GM12801 (cell line): ENCODE data around the gene SCD5.

Source experiments
- TF ChIP-seq, protein P1 (sequence below): IDR thresholded peaks from one replicate; pipeline ENCODE4 v1.5.1; 2011; ENCODE audit warnings: control low read depth; ENCODE audit not compliant: insufficient read length; ENCODE audit errors: extremely low read depth

SCD5 gene

DNA sequence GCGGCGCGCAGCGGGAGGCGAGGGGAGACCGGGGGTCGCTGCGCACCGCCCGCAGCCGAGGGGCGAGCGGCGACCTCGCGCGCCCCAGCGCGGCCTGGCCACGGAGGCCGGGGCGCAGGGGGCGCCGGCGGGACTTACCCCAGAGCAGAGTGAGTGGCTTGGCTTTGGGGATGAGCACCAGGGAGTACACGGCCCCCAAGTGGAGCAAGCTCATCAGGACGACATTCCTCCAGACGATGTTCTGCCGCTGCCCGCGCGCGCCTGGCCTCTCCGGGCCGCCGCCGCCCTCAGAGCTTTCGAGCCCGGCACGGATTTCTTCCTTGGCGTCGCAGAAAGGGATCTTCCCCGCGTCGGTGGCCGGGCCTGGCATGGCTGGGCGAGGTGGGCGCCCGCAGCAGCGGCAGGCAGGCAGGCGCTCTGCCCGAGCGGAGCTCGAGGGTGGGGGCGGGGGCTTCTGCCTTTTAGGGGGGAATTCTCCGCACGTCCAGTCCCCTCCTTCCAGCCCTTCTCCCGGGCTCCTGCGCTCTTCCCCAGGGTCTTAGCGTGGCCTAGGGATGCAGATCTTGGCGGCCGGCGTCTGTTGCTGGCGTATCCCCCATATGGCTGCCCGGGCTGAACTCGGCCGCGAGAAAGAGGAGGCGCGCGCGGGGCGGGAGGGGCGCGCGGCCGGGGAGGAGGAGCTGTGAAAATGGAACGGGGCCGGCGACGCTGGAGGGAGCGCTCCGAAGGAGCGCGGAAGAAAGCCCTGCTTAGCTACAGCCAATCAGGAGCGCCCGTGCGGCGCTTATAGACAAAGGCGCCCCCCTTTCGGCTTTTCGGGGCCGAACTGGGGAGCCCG is at the start of gene SCD5:
Gene SCD5, minus strand, starts transcription at position 629 of the 838 bp plus-strand sequence. Its CDS starts 259 bp downstream, at position 370.
- TF ChIP-seq, protein P1, sequence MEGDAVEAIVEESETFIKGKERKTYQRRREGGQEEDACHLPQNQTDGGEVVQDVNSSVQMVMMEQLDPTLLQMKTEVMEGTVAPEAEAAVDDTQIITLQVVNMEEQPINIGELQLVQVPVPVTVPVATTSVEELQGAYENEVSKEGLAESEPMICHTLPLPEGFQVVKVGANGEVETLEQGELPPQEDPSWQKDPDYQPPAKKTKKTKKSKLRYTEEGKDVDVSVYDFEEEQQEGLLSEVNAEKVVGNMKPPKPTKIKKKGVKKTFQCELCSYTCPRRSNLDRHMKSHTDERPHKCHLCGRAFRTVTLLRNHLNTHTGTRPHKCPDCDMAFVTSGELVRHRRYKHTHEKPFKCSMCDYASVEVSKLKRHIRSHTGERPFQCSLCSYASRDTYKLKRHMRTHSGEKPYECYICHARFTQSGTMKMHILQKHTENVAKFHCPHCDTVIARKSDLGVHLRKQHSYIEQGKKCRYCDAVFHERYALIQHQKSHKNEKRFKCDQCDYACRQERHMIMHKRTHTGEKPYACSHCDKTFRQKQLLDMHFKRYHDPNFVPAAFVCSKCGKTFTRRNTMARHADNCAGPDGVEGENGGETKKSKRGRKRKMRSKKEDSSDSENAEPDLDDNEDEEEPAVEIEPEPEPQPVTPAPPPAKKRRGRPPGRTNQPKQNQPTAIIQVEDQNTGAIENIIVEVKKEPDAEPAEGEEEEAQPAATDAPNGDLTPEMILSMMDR, result no peak

DNA sequence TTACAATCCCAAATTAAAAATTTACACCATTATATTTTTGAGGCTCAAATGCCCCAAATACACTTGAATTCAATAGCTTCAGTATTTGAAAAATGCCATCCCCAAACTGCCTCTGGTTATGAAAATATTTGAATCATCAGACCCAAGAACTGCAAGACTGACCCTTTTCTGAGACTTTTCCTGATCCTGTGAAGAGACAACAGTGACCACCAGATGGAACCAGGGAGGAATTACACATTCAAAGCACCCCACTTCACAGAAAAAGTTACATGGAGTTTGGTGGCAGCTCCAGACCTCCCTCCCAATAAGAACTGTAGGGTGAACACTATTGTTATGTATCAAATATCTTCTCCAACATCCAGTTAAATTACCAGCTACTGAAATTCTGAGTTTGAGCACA is 44.0 kb upstream of the SCD5 start:
- TF ChIP-seq, protein P1, result no peak

DNA sequence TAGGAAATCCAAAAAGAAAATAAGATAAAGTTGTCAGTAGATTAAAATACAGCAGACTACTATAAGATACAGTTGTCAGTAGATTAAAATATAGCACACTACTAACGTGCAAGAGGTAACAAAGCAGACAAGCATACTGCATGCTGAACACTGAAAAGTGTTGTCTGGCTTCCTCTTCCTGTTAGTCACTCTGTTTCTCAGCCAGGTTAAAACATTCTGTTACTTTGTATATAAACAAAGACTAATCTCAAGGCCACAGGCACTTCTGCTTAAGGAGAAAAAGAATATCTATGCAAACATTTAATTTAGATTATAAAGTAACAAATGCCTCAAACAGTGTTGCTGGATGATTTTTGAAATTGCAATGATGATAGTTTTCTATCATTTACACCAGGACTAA is 41.0 kb upstream of the SCD5 start:
- TF ChIP-seq, protein P1, result no peak

DNA sequence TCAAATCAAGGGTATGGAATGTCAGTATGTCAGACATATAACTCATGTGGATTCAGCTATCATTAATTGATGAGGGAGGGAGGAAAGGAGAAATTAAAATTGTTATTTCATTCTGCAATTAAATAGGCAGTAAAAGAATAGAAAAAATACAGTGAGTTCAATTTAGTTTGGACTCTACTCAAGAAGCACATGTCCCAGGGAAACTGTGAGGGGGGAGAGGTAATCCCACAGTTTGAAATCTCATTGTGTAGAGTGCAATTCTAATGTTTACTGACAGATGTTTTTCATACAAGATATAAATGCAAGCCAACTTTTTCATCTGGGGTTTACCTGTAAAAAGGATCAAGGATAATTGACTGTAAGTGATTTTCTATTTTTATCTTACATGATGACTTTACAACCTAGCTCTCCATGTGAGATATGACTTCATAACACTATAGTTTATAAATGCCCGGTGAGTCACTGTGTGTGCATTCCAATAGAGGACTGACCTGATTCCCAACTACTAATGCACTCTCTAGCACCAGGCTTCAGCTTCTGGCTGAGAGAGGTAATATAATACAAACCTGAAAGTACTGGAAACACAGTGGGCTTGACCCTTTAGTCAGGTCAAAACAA is 35.2 kb upstream of the SCD5 start:
- TF ChIP-seq, protein P1, result no peak

DNA sequence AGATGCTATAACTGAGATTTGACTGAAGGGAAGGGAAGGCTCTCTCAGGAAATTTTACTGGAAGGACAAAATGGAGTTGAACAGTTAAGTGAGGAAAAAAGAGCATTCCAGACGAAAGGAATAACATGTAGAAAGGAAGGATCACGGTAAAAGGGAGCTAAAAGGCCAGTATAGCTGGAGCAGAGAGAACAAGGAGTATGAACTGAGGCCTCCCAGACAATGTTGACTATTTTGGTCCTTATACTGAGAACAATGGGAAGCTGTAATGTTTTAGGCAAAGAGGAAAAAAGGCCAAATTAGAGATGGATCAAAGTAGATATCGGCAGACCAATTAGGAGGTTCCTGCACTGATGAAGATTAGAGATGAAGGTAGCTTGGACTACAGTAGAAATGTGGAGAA is 26.8 kb upstream of the SCD5 start:
- TF ChIP-seq, protein P1, result no peak

DNA sequence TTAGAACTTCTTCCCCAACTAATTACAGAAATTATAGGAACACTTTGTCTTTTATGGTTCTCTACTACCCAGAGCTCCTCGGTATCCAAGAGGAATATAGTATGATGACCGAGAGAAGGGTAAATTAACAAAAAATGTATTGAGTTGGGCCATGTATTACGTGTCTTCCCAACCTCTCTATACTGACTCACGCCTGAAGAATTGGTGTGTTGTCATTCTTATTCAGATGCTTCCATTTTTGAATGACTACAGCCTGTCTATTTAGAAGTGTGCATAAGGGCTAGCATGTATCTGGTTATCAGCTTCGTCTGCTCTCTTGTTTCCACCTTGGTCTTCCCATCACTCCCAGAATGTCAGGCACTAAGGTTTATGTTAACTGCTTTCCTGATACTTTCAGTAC is 24.5 kb upstream of the SCD5 start:
- TF ChIP-seq, protein P1, result no peak

DNA sequence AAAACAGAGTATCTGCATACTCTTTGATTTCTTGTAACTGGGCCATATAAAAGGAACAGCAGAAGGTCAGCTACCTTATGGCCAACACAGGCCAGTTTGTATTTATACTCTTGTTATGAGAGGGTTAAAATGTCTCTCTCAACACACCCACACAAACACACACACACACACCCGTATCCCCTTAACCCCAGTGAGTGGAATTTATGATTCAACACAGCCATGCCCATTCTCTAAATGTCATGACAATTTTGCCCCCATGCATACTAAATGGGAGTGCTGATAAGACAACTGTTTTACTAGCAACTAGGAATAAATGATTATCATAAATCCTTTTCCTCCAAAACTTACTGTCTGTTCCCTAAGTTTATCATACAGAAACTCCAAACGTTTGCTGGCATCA is 22.1 kb upstream of the SCD5 start:
- TF ChIP-seq, protein P1, result no peak
